HEK293 (cell line): ENCODE measurements around the gene MPHOSPH8.

Experiments used
- KLF1 ChIP-seq: fragments of 450-650 bp; formaldehyde crosslinking; IDR thresholded peaks from 2 replicates; pipeline ENCODE4 v1.5.1; 2016; ENCODE audit warnings: missing biosample characterization, missing genetic modification characterization
- KLF9 ChIP-seq: fragments of 450-650 bp; formaldehyde crosslinking; IDR thresholded peaks from 2 replicates; pipeline ENCODE4 v1.5.1; 2016; ENCODE audit warnings: missing biosample characterization, missing genetic modification characterization, low read depth
- SETDB1 ChIP-seq: IDR thresholded peaks from one replicate; pipeline ENCODE4 v1.6.1; 2017; ENCODE audit warnings: mild to moderate bottlenecking, low read length, moderate library complexity, mixed read lengths; ENCODE audit not compliant: insufficient read length
- SP3 ChIP-seq: fragments of 450-650 bp; formaldehyde crosslinking; IDR thresholded peaks from 2 replicates; pipeline ENCODE4 v1.5.1; 2016; ENCODE audit warnings: missing biosample characterization, missing genetic modification characterization
- ZBTB17 ChIP-seq: fragments of 450-650 bp; formaldehyde crosslinking; IDR thresholded peaks from 2 replicates; pipeline ENCODE4 v1.5.1; 2016; ENCODE audit warnings: missing biosample characterization, missing genetic modification characterization
- ZBTB48 ChIP-seq: fragments of 450-650 bp; formaldehyde crosslinking; IDR thresholded peaks from 2 replicates; pipeline ENCODE4 v1.5.1; 2016; ENCODE audit warnings: missing biosample characterization, missing genetic modification characterization
- ZNF133 ChIP-seq: fragments of 450-650 bp; formaldehyde crosslinking; IDR thresholded peaks from 2 replicates; pipeline ENCODE4 v1.5.1; 2016; ENCODE audit warnings: missing biosample characterization, missing genetic modification characterization
- ZNF2 ChIP-seq: fragments of 450-650 bp; formaldehyde crosslinking; IDR thresholded peaks from 2 replicates; pipeline ENCODE4 v1.5.1; 2016; ENCODE audit warnings: missing biosample characterization, missing genetic modification characterization
- ZNF366 ChIP-seq: fragments of 450-650 bp; formaldehyde crosslinking; conservative IDR thresholded peaks from 2 replicates; pipeline ENCODE4 v1.5.1; 2016; ENCODE audit warnings: missing biosample characterization, missing genetic modification characterization
- ZNF530 ChIP-seq: fragments of 450-650 bp; formaldehyde crosslinking; IDR thresholded peaks from 2 replicates; pipeline ENCODE4 v1.5.1; 2016; ENCODE audit warnings: low read depth, missing biosample characterization, missing genetic modification characterization
- ZSCAN30 ChIP-seq: fragments of 450-650 bp; IDR thresholded peaks from 2 replicates; pipeline ENCODE4 v1.5.1; 2018; ENCODE audit warnings: missing biosample characterization, mild to moderate bottlenecking, missing genetic modification characterization, moderate library complexity
- TF ChIP-seq, protein P1 (sequence below): fragments of 450-650 bp; formaldehyde crosslinking; IDR thresholded peaks from 2 replicates; pipeline ENCODE4 v1.5.1; 2016; ENCODE audit warnings: missing biosample characterization, missing genetic modification characterization
- TF ChIP-seq, protein P2 (sequence below): fragments of 450-650 bp; formaldehyde crosslinking; IDR thresholded peaks from 2 replicates; pipeline ENCODE4 v1.5.1; 2016; ENCODE audit warnings: missing biosample characterization, missing genetic modification characterization, borderline replicate concordance
- TF ChIP-seq, protein P3 (sequence below): fragments of 450-650 bp; formaldehyde crosslinking; IDR thresholded peaks from 2 replicates; pipeline ENCODE4 v1.5.1; 2016; ENCODE audit warnings: missing biosample characterization, missing genetic modification characterization
- TF ChIP-seq, protein P4 (sequence below): fragments of 450-650 bp; formaldehyde crosslinking; IDR thresholded peaks from 2 replicates; pipeline ENCODE4 v1.5.1; 2016; ENCODE audit warnings: missing biosample characterization, missing genetic modification characterization
- TF ChIP-seq, protein P5 (sequence below): fragments of 450-650 bp; formaldehyde crosslinking; IDR thresholded peaks from 2 replicates; pipeline ENCODE4 v1.5.1; 2016; ENCODE audit warnings: missing biosample characterization, missing genetic modification characterization
- TF ChIP-seq, protein P6 (sequence below): fragments of 450-650 bp; formaldehyde crosslinking; IDR thresholded peaks from 2 replicates; pipeline ENCODE4 v1.5.1; 2016; ENCODE audit warnings: missing biosample characterization, missing genetic modification characterization, low read depth
- TF ChIP-seq, protein P7 (sequence below): fragments of 450-650 bp; formaldehyde crosslinking; IDR thresholded peaks from 2 replicates; pipeline ENCODE4 v1.5.1; 2016; ENCODE audit warnings: missing biosample characterization, missing genetic modification characterization

Gene MPHOSPH8

DNA sequence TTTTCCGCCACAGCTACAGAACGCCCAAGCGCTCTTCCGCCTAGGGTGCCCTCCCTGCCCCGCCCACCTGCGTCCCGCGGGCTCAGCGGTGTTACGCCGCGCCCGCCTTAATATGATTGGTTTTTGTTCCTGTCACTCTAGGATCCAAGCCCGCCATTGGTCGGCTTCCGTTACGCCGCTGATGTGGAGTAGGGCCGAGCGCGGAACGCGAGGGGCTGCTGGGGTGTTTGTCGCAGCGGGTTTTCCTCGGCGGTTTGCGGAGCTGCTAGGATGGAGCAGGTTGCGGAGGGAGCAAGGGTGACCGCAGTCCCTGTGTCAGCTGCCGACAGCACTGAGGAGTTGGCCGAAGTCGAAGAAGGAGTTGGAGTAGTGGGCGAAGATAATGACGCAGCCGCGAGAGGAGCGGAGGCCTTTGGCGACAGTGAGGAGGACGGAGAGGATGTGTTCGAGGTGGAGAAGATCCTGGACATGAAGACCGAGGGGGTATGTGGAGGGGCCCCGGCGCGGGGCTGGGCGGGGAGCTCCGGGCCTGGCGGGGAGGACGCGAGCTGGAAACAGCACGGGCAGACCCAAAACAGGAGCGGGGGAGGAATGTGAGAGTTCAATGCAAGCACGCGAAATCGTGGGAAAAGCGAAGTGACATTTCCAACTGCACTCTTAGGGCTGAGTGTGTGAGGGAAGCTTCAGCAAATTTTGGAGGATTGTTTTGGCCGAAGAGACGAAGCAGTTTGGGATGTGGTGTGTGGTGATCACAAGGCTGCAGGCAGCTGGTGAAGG is at the start of gene MPHOSPH8 (continued):
- TF ChIP-seq, protein P1, sequence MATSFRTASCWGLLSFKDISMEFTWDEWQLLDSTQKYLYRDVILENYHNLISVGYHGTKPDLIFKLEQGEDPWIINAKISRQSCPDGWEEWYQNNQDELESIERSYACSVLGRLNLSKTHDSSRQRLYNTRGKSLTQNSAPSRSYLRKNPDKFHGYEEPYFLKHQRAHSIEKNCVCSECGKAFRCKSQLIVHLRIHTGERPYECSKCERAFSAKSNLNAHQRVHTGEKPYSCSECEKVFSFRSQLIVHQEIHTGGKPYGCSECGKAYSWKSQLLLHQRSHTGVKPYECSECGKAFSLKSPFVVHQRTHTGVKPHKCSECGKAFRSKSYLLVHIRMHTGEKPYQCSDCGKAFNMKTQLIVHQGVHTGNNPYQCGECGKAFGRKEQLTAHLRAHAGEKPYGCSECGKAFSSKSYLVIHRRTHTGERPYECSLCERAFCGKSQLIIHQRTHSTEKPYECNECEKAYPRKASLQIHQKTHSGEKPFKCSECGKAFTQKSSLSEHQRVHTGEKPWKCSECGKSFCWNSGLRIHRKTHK (tag by site-specific recombination), result no peak
- TF ChIP-seq ZBTB48 (tag by site-specific recombination) (peak; percentile 12; the same call in 1 of the 2 replicates), SP3 (tag by site-specific recombination) (peak; percentile 92), ZBTB17 (peak; percentile 89), ZNF2 (tag by site-specific recombination) (no peak), ZNF133 (tag by site-specific recombination) (no peak), ZNF530 (tag by site-specific recombination) (no peak), KLF9 (tag by site-specific recombination) (peak; percentile 92), KLF1 (tag by site-specific recombination) (peak; percentile 76), ZNF366 (tag by site-specific recombination) (no peak), ZSCAN30 (tag by site-specific recombination) (no peak), SETDB1 (no peak)
- TF ChIP-seq, protein P2, sequence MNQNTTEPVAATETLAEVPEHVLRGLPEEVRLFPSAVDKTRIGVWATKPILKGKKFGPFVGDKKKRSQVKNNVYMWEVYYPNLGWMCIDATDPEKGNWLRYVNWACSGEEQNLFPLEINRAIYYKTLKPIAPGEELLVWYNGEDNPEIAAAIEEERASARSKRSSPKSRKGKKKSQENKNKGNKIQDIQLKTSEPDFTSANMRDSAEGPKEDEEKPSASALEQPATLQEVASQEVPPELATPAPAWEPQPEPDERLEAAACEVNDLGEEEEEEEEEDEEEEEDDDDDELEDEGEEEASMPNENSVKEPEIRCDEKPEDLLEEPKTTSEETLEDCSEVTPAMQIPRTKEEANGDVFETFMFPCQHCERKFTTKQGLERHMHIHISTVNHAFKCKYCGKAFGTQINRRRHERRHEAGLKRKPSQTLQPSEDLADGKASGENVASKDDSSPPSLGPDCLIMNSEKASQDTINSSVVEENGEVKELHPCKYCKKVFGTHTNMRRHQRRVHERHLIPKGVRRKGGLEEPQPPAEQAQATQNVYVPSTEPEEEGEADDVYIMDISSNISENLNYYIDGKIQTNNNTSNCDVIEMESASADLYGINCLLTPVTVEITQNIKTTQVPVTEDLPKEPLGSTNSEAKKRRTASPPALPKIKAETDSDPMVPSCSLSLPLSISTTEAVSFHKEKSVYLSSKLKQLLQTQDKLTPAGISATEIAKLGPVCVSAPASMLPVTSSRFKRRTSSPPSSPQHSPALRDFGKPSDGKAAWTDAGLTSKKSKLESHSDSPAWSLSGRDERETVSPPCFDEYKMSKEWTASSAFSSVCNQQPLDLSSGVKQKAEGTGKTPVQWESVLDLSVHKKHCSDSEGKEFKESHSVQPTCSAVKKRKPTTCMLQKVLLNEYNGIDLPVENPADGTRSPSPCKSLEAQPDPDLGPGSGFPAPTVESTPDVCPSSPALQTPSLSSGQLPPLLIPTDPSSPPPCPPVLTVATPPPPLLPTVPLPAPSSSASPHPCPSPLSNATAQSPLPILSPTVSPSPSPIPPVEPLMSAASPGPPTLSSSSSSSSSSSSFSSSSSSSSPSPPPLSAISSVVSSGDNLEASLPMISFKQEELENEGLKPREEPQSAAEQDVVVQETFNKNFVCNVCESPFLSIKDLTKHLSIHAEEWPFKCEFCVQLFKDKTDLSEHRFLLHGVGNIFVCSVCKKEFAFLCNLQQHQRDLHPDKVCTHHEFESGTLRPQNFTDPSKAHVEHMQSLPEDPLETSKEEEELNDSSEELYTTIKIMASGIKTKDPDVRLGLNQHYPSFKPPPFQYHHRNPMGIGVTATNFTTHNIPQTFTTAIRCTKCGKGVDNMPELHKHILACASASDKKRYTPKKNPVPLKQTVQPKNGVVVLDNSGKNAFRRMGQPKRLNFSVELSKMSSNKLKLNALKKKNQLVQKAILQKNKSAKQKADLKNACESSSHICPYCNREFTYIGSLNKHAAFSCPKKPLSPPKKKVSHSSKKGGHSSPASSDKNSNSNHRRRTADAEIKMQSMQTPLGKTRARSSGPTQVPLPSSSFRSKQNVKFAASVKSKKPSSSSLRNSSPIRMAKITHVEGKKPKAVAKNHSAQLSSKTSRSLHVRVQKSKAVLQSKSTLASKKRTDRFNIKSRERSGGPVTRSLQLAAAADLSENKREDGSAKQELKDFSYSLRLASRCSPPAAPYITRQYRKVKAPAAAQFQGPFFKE (tag by site-specific recombination), result no peak
- TF ChIP-seq, protein P3, sequence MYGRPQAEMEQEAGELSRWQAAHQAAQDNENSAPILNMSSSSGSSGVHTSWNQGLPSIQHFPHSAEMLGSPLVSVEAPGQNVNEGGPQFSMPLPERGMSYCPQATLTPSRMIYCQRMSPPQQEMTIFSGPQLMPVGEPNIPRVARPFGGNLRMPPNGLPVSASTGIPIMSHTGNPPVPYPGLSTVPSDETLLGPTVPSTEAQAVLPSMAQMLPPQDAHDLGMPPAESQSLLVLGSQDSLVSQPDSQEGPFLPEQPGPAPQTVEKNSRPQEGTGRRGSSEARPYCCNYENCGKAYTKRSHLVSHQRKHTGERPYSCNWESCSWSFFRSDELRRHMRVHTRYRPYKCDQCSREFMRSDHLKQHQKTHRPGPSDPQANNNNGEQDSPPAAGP (tag by site-specific recombination), result no peak
- TF ChIP-seq, protein P4, sequence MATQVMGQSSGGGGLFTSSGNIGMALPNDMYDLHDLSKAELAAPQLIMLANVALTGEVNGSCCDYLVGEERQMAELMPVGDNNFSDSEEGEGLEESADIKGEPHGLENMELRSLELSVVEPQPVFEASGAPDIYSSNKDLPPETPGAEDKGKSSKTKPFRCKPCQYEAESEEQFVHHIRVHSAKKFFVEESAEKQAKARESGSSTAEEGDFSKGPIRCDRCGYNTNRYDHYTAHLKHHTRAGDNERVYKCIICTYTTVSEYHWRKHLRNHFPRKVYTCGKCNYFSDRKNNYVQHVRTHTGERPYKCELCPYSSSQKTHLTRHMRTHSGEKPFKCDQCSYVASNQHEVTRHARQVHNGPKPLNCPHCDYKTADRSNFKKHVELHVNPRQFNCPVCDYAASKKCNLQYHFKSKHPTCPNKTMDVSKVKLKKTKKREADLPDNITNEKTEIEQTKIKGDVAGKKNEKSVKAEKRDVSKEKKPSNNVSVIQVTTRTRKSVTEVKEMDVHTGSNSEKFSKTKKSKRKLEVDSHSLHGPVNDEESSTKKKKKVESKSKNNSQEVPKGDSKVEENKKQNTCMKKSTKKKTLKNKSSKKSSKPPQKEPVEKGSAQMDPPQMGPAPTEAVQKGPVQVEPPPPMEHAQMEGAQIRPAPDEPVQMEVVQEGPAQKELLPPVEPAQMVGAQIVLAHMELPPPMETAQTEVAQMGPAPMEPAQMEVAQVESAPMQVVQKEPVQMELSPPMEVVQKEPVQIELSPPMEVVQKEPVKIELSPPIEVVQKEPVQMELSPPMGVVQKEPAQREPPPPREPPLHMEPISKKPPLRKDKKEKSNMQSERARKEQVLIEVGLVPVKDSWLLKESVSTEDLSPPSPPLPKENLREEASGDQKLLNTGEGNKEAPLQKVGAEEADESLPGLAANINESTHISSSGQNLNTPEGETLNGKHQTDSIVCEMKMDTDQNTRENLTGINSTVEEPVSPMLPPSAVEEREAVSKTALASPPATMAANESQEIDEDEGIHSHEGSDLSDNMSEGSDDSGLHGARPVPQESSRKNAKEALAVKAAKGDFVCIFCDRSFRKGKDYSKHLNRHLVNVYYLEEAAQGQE (tag by site-specific recombination), result no peak
- TF ChIP-seq, protein P5, sequence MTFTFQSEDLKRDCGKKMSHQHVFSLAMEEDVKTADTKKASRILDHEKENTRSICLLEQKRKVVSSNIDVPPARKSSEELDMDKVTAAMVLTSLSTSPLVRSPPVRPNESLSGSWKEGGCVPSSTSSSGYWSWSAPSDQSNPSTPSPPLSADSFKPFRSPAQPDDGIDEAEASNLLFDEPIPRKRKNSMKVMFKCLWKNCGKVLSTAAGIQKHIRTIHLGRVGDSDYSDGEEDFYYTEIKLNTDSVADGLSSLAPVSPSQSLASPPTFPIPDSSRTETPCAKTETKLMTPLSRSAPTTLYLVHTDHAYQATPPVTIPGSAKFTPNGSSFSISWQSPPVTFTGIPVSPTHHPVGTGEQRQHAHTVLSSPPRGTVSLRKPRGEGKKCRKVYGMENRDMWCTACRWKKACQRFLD, result no peak
- TF ChIP-seq, protein P6, sequence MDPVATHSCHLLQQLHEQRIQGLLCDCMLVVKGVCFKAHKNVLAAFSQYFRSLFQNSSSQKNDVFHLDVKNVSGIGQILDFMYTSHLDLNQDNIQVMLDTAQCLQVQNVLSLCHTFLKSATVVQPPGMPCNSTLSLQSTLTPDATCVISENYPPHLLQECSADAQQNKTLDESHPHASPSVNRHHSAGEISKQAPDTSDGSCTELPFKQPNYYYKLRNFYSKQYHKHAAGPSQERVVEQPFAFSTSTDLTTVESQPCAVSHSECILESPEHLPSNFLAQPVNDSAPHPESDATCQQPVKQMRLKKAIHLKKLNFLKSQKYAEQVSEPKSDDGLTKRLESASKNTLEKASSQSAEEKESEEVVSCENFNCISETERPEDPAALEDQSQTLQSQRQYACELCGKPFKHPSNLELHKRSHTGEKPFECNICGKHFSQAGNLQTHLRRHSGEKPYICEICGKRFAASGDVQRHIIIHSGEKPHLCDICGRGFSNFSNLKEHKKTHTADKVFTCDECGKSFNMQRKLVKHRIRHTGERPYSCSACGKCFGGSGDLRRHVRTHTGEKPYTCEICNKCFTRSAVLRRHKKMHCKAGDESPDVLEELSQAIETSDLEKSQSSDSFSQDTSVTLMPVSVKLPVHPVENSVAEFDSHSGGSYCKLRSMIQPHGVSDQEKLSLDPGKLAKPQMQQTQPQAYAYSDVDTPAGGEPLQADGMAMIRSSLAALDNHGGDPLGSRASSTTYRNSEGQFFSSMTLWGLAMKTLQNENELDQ (tag by site-specific recombination), result no peak
- TF ChIP-seq, protein P7, sequence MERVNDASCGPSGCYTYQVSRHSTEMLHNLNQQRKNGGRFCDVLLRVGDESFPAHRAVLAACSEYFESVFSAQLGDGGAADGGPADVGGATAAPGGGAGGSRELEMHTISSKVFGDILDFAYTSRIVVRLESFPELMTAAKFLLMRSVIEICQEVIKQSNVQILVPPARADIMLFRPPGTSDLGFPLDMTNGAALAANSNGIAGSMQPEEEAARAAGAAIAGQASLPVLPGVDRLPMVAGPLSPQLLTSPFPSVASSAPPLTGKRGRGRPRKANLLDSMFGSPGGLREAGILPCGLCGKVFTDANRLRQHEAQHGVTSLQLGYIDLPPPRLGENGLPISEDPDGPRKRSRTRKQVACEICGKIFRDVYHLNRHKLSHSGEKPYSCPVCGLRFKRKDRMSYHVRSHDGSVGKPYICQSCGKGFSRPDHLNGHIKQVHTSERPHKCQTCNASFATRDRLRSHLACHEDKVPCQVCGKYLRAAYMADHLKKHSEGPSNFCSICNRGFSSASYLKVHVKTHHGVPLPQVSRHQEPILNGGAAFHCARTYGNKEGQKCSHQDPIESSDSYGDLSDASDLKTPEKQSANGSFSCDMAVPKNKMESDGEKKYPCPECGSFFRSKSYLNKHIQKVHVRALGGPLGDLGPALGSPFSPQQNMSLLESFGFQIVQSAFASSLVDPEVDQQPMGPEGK (tag by site-specific recombination), result peak; percentile 83
- TF ChIP-seq, all 188 proteins: peak for 35
